Left ventricle myocardium inferior (tissue), 1 donor: Measurements from ENCODE around the gene ATP13A3. TPM values are rescaled to one million over a fixed set of nuclear protein-coding genes. Genes with fewer than 3 reads are reported as not detected.

Source experiments
- DNase-seq: peaks from one replicate; pipeline ENCODE4 v3.0.0-alpha.2; 2020
- H3K27ac ChIP-seq: fragments of 200-600 bp; replicated peaks from 2 replicates; pipeline ENCODE4 v1.8.0; 2021
- H3K27me3 ChIP-seq: fragments of 200-600 bp; 2 replicates; pipeline ENCODE4 v1.8.0; 2021; ENCODE audit warnings: low read depth
- H3K36me3 ChIP-seq: fragments of 200-600 bp; 2 replicates; pipeline ENCODE4 v1.8.0; 2021
- H3K4me1 ChIP-seq: fragments of 200-600 bp; 2 replicates; pipeline ENCODE4 v1.8.0; 2021
- H3K4me3 ChIP-seq: fragments of 200-600 bp; 2 replicates; pipeline ENCODE4 v1.8.0; 2021; ENCODE audit warnings: mild to moderate bottlenecking, moderate library complexity
- H3K9me3 ChIP-seq: fragments of 200-600 bp; replicated peaks from 2 replicates; pipeline ENCODE4 v1.8.0; 2021
- intact Hi-C: fragments of 100-400 bp; cut with micrococcal nuclease; formaldehyde crosslinking; loops from one replicate; pipeline ENCODE4 v1.11.0; 2022
- total RNA-seq: library from RNA; stranded (reverse); fragmentation: NEBNext Ultra II Directional; extraction: Animal tissue kit (Norgen Biotek cat#: 25700); gene quantifications from one replicate; pipeline ENCODE4 v1.2.1, GENCODE V29; 2021
- TF ChIP-seq, protein P1 (sequence below): fragments of 200-600 bp; IDR thresholded peaks from 2 replicates; pipeline ENCODE4 v1.8.0; 2021; ENCODE audit warnings: antibody characterized with exemption, mild to moderate bottlenecking, borderline replicate concordance
- donor health status: DM: no; HTN: yes; CAD: no; lungs with severe emphysema.

Gene ATP13A3
- total RNA-seq, 1 donor from 2014 or later, result 99.2 TPM

DNA sequence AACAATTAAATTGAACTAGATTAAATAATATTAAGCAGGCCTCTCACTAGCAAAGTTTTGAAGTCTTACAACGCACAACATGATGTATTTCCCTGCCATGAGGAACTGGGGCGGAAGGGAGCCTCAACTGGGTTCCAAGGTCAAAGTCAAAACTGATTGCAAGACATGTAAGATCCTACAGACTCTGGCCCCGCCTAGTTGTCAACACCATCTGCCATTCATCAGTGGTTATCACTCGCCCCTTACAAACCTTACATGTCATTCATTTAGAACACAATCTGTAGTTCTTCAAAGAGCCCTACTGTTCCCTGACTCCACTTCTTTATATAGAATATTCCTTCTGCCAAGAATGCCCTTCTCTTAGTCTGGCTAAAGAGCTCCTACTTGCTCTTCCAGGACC lies 10.0 kb downstream of the ATP13A3 start:
- intact Hi-C loops, result no loop called here
- peak; percentile 46 for DNase-seq
- peaks cover 68% of the 10 kb centered on the region for H3K4me1 ChIP-seq
- H3K27me3 ChIP-seq, result no peaks in the 10 kb centered on the region
- H3K36me3 ChIP-seq, result no peaks in the 10 kb centered on the region
- no peaks in the 10 kb centered on the region for H3K9me3 ChIP-seq
- H3K27ac ChIP-seq, result peak overlapping the region; percentile 72
- no peak overlapping the region for H3K4me3 ChIP-seq
- TF ChIP-seq, protein P1, sequence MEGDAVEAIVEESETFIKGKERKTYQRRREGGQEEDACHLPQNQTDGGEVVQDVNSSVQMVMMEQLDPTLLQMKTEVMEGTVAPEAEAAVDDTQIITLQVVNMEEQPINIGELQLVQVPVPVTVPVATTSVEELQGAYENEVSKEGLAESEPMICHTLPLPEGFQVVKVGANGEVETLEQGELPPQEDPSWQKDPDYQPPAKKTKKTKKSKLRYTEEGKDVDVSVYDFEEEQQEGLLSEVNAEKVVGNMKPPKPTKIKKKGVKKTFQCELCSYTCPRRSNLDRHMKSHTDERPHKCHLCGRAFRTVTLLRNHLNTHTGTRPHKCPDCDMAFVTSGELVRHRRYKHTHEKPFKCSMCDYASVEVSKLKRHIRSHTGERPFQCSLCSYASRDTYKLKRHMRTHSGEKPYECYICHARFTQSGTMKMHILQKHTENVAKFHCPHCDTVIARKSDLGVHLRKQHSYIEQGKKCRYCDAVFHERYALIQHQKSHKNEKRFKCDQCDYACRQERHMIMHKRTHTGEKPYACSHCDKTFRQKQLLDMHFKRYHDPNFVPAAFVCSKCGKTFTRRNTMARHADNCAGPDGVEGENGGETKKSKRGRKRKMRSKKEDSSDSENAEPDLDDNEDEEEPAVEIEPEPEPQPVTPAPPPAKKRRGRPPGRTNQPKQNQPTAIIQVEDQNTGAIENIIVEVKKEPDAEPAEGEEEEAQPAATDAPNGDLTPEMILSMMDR, result no peak

DNA sequence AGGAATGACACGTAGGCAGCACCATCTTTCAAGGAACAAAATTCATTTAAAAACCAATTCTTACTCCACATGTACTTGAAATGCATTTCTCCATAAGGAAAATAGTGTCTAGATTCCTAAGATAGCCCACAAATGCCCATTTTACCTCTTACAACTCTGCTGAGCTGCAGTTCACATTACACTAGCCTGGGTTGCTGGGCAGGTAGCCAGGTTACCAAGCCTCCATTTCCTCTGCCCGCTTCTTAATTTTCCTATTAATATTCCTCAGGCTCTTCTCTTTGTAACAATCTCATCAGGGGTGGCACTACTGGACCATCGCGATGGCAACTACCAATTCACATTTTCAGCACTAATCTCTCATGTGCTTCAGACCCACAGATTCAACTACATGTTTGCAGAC lies 10.8 kb downstream of the ATP13A3 start:
- Histone ChIP-seq H3K4me3 (no peak overlapping the region), H3K27me3 (no peaks in the 10 kb centered on the region), H3K27ac (peak overlapping the region; percentile 72), H3K4me1 (peaks cover 69% of the 10 kb centered on the region), H3K36me3 (no peaks in the 10 kb centered on the region), H3K9me3 (no peaks in the 10 kb centered on the region)
- intact Hi-C loops, result no loop called here
- DNase-seq, result no peak
- TF ChIP-seq, protein P1, result no peak

DNA sequence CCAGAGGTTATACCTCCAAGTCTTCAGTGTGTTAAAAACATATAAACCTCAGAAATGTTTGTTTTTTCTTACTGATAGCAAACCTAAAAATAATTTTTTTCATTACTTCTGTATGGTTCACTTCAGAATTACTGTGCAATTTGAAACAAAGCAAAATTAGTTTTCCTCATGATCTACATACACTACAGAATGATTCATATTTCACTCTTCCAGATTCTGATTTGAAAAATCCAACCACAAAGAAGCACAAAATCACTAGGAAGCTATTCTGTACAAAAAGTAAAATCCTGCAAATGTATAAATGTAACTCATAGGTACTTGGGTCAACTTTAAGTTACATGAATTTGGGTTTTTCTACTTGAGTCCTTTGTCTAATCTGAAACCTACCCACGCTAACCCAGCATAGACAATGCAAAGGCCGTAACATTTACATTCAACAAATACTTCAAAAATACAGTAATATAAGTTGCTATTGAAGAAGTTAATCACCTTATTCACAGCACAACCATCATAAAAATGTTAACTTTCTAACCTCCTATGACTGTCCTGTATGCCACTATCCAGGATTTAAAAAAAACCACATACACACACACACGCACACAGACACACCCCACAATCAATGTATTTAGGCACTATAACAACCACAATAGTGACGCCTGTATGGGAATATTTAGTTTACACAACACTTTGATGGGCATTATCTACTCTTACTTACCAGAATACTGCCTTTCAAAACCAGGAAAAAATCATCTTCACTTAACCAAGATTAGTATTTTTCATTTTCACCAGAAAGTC lies 11.5 kb downstream of the ATP13A3 start:
- H3K27me3 ChIP-seq, result no peaks in the 10 kb centered on the region
- peak overlapping the region; percentile 7 for H3K27ac ChIP-seq
- TF ChIP-seq, protein P1, result no peak
- peaks cover 69% of the 10 kb centered on the region for H3K4me1 ChIP-seq
- H3K9me3 ChIP-seq, result no peaks in the 10 kb centered on the region
- no peaks in the 10 kb centered on the region for H3K36me3 ChIP-seq
- H3K4me3 ChIP-seq, result no peak overlapping the region
- DNase-seq, result no peak
- intact Hi-C loops, result no loop called here

DNA sequence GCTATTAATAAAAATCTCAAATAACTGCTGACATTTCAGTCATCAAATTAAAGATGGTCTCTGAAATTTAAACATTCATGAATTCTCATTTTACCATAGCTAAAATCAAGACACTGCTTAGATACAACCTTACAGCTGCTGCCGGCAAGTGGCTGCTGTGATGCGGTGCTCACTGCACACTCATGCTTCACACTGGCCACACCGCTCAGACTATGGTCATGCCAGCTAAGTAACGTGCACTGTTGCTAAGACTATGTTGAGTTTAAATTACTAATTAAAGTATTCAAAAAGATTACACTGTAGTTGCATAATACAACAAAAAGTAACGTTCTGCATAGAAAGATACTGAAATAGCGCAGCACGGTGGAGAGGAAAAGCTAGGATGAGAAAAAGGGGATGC lies 12.1 kb downstream of the ATP13A3 start:
- peaks cover 68% of the 10 kb centered on the region for H3K4me1 ChIP-seq
- no peaks in the 10 kb centered on the region for H3K9me3 ChIP-seq
- no peaks in the 10 kb centered on the region for H3K36me3 ChIP-seq
- intact Hi-C loops, result loop anchor here (5.0 kb wide), 2 partner anchors 98 to 118 kb away; no protein-coding TSS in a partner anchor
- H3K27me3 ChIP-seq, result no peaks in the 10 kb centered on the region
- no peak for DNase-seq
- peak overlapping the region; percentile 7 for H3K27ac ChIP-seq
- TF ChIP-seq, protein P1, result no peak
- no peak overlapping the region for H3K4me3 ChIP-seq

DNA sequence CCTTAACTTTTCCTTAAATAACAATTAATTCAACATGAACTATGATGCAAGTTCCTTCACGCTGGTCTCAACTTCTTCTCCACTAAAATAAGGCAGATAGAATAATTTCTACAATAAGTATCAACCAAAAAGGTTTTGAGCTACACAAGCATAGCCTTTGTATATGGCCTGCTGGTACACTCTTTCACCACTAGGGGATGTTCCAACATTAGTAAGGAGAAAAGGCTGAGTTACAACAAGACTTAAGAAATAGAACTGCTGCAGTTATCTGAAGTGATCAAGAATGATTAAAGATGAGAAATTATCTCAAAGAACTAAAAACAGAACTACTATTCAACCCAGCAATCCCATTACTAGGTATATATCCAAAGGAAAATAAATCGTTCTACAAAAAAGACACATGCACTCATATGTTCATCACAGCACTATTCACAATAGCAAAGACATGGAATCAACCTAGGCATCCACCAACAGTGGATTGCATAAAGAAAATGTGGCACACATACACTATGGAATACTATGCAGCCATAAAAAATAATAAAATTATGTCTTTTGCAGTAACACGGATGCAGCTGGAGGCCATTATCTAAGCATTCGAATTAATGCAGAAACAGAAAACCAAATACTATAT lies 14.4 kb downstream of the ATP13A3 start:
- intact Hi-C loops, result loop anchor here (5.0 kb wide), 2 partner anchors 100 to 120 kb away; no protein-coding TSS in a partner anchor
- Histone ChIP-seq H3K27ac (no peak overlapping the region), H3K4me1 (peaks cover 60% of the 10 kb centered on the region), H3K36me3 (no peaks in the 10 kb centered on the region), H3K27me3 (no peaks in the 10 kb centered on the region), H3K9me3 (no peaks in the 10 kb centered on the region), H3K4me3 (no peak overlapping the region)
- DNase-seq, result no peak
- TF ChIP-seq, protein P1, result peak; percentile 98
